Dedifferentiated amniotic fluid mesenchymal stem cell (primary cell): ENCODE results near the gene RHBDD2.
A peak's percentile ranks its signal among the peaks of the same experiment; 100 is the strongest.

ENCODE experiments used
- DNase-seq: peaks from one replicate; pipeline ENCODE4 v3.0.0-alpha.2; 2016; ENCODE audit errors: extremely low spot score

RHBDD2 gene

GRCh38 chr7:75920431-75921161, 41.8 kb downstream of the RHBDD2 start:
- DNase-seq, result no peak

- no peak for DNase-seq
Measured at GRCh38 chr7:75921479-75921878, 42.6 kb downstream of the RHBDD2 start.

- no peak for DNase-seq
Measured at GRCh38 chr7:75922966-75923603, 44.3 kb downstream of the RHBDD2 start.

- DNase-seq, result no peak
Measured at GRCh38 chr7:75924256-75924655, 45.4 kb downstream of the RHBDD2 start.

- no peak for DNase-seq
Measured at GRCh38 chr7:75924889-75925288, 46.1 kb downstream of the RHBDD2 start.

GRCh38 chr7:75925717-75926435, 47.0 kb downstream of the RHBDD2 start:
- no peak for DNase-seq

- no peak for DNase-seq
Measured at GRCh38 chr7:75928568-75928914, 49.7 kb downstream of the RHBDD2 start.

GRCh38 chr7:75931680-75932079, 52.8 kb downstream of the RHBDD2 start:
- DNase-seq, result no peak

GRCh38 chr7:75937958-75938786, 59.3 kb downstream of the RHBDD2 start:
- peak; percentile 93 for DNase-seq
